Adrenal gland (tissue), 5 donors: ENCODE data around the gene LRFN2.

Source experiments
- POLR2A ChIP-seq, 2 donors: fragments of 450-650 bp; IDR thresholded peaks; one replicate each; pipeline ENCODE4 v1.6.1; 2017; ENCODE audit warnings: antibody characterized with exemption in 2 of 2, mild to moderate bottlenecking in 2 of 2, moderate library complexity in 1 of 2
- TF ChIP-seq, protein P1 (sequence below), 6 experiments: fragments of 450-650 bp in 4 of 6; fragments of 200-600 bp in 2 of 6; sonication (generic) in 1 of 6; IDR thresholded peaks; 1 replicate in 5 of 6; 2 replicates in 1 of 6; pipeline versions ENCODE4 v1.5.1 to v1.8.0; 2016 to 2021; ENCODE audit warnings: antibody characterized with exemption in 6 of 6, mild to moderate bottlenecking in 2 of 6, moderate library complexity in 1 of 6
- donor health status: DM: no; HTN: no; CAD: no.

- TF ChIP-seq, protein P1, sequence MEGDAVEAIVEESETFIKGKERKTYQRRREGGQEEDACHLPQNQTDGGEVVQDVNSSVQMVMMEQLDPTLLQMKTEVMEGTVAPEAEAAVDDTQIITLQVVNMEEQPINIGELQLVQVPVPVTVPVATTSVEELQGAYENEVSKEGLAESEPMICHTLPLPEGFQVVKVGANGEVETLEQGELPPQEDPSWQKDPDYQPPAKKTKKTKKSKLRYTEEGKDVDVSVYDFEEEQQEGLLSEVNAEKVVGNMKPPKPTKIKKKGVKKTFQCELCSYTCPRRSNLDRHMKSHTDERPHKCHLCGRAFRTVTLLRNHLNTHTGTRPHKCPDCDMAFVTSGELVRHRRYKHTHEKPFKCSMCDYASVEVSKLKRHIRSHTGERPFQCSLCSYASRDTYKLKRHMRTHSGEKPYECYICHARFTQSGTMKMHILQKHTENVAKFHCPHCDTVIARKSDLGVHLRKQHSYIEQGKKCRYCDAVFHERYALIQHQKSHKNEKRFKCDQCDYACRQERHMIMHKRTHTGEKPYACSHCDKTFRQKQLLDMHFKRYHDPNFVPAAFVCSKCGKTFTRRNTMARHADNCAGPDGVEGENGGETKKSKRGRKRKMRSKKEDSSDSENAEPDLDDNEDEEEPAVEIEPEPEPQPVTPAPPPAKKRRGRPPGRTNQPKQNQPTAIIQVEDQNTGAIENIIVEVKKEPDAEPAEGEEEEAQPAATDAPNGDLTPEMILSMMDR (IDR thresholded peaks at IDR 0.05): no peak
- TF ChIP-seq POLR2A (IDR thresholded peaks at IDR 0.05): no peak
Measured at GRCh38 chr6:40598516-40598915, 11.4 kb upstream of the LRFN2 start.
